ENCODE data around the gene TBC1D16. TPM values are rescaled to one million over a fixed set of nuclear protein-coding genes. Genes with fewer than 3 reads are reported as not detected.
A peak's percentile ranks its signal among the peaks of the same experiment; 100 is the strongest.

The TBC1D16 gene
- total and polyA plus RNA-seq, 2 donors (not counting 1 experiment from before 2014, with no cell fraction given), result 0.82 to 2.7 TPM

- Histone ChIP-seq H3K4me3 (ENCODE audit: control extremely low read depth in 1 of 5, extremely low read depth in 1 of 5, insufficient read depth in 1 of 5, low read depth in 2 of 5, low read length in 4 of 5) (no peak overlapping the region), H3K79me2 (ENCODE audit: control insufficient read depth, insufficient read depth, low read length) (no peaks in the 10 kb centered on the region), H3K27ac (ENCODE audit: low read length in 2 of 2) (no peak overlapping the region), H3K4me2 (replicated peaks; ENCODE audit: low read depth, low read length, poor library complexity, severe bottlenecking) (peak overlapping the region; percentile 80), H3K9ac (ENCODE audit: low read length) (no peak overlapping the region), H2AFZ (ENCODE audit: insufficient read depth, low read depth, low read length, poor library complexity, severe bottlenecking) (no peak overlapping the region), H3K9me3 (ENCODE audit: control extremely low read depth in 1 of 3, control insufficient read depth in 2 of 3, insufficient read depth in 1 of 3, low read length in 2 of 3) (peaks cover 0 to 9% (median 0%) of the 10 kb centered on the region in 3 donors), H4K20me1 (ENCODE audit: control insufficient read depth, insufficient read depth, low read length, poor library complexity, severe bottlenecking) (no peaks in the 10 kb centered on the region), H3K27me3 (replicated peaks in 1 of 4; ENCODE audit: control extremely low read depth in 1 of 4, control insufficient read depth in 3 of 4, insufficient read depth in 4 of 4, low read length in 3 of 4) (peaks cover 0 to 6% (median 0%) of the 10 kb centered on the region in 4 experiments), H3K4me1 (ENCODE audit: control insufficient read depth in 2 of 2, insufficient read depth in 2 of 2, low read length in 2 of 2) (peaks cover 59 to 77% of the 10 kb centered on the region in 2 donors), H3K36me3 (replicated peaks in 1 of 2; ENCODE audit: control extremely low read depth in 1 of 2, control insufficient read depth in 1 of 2, extremely low read depth in 1 of 2, insufficient read depth in 2 of 2, low read length in 1 of 2) (no peaks in the 10 kb centered on the region)
- ChIA-PET CTCF (no interaction called here), POLR2A (interaction anchor here (1.6 kb wide), 1 partner anchor 100 kb away, joined by 7 read pairs; the partner anchor contains the start of gene CBX4)
- ATAC-seq (ENCODE audit: low read depth) (no peak), DNase-seq (no peak)
- H3K27me3 Mint-ChIP-seq, result peaks cover 1% of the 10 kb centered on the region
- H3K4me3 Mint-ChIP-seq, result peak overlapping the region; percentile 47
- intact Hi-C loops (cut with micrococcal nuclease), result no loop called here
- TF ChIP-seq CTCF (IDR thresholded peaks at IDR 0.05), result no peak
- no peak for TF ChIP-seq EZH2 (IDR thresholded peaks at IDR 0.05; ENCODE audit: borderline replicate concordance, insufficient read depth, low read depth, low read length, poor library complexity, severe bottlenecking)
- peaks cover 69% of the 10 kb centered on the region for H3K4me1 Mint-ChIP-seq
- H3K27ac Mint-ChIP-seq, result peak overlapping the region; percentile 68
- WGBS (ENCODE audit: insufficient coverage), result 98% methylated on average over 5 of the region's 7 CpGs
- no peaks in the 10 kb centered on the region for H3K9me3 Mint-ChIP-seq (ENCODE audit: insufficient read depth)
Measured at GRCh38 chr17:79939094-79939435, 96.6 kb downstream of the TBC1D16 start.

GRCh38 chr17:79938336-79939093, 97.2 kb downstream of the TBC1D16 start:
- Histone ChIP-seq H2AFZ (ENCODE audit: insufficient read depth, low read depth, low read length, poor library complexity, severe bottlenecking) (no peak overlapping the region), H3K27me3 (replicated peaks in 1 of 4; ENCODE audit: control extremely low read depth in 1 of 4, control insufficient read depth in 3 of 4, insufficient read depth in 4 of 4, low read length in 3 of 4) (peaks cover 0 to 6% (median 0%) of the 10 kb centered on the region in 4 experiments), H3K4me2 (replicated peaks; ENCODE audit: low read depth, low read length, poor library complexity, severe bottlenecking) (peak overlapping the region; percentile 80), H3K27ac (ENCODE audit: low read length in 2 of 2) (no peak overlapping the region), H3K4me1 (ENCODE audit: control insufficient read depth in 2 of 2, insufficient read depth in 2 of 2, low read length in 2 of 2) (peaks cover 65 to 79% of the 10 kb centered on the region in 2 donors), H3K79me2 (ENCODE audit: control insufficient read depth, insufficient read depth, low read length) (no peaks in the 10 kb centered on the region), H3K4me3 (ENCODE audit: control extremely low read depth in 1 of 5, extremely low read depth in 1 of 5, insufficient read depth in 1 of 5, low read depth in 2 of 5, low read length in 4 of 5) (no peak overlapping the region), H3K9me3 (ENCODE audit: control extremely low read depth in 1 of 3, control insufficient read depth in 2 of 3, insufficient read depth in 1 of 3, low read length in 2 of 3) (peaks cover 0 to 9% (median 0%) of the 10 kb centered on the region in 3 donors), H3K9ac (ENCODE audit: low read length) (no peak overlapping the region), H4K20me1 (ENCODE audit: control insufficient read depth, insufficient read depth, low read length, poor library complexity, severe bottlenecking) (no peaks in the 10 kb centered on the region), H3K36me3 (replicated peaks in 1 of 2; ENCODE audit: control extremely low read depth in 1 of 2, control insufficient read depth in 1 of 2, extremely low read depth in 1 of 2, insufficient read depth in 2 of 2, low read length in 1 of 2) (no peaks in the 10 kb centered on the region)
- Mint-ChIP-seq H3K27ac (peak overlapping the region; percentile 68), H3K9me3 (ENCODE audit: insufficient read depth) (no peaks in the 10 kb centered on the region), H3K4me1 (peaks cover 74% of the 10 kb centered on the region), H3K4me3 (peak overlapping the region; percentile 47), H3K27me3 (peaks cover 7% of the 10 kb centered on the region)
- TF ChIP-seq CTCF (IDR thresholded peaks at IDR 0.05) (no peak), EZH2 (IDR thresholded peaks at IDR 0.05; ENCODE audit: borderline replicate concordance, insufficient read depth, low read depth, low read length, poor library complexity, severe bottlenecking) (no peak)
- 88% methylated on average over 12 of the region's 13 CpGs for WGBS (ENCODE audit: insufficient coverage)
- ChIA-PET CTCF (interaction anchor here (0.7 kb wide), 1 partner anchor 102 kb away, joined by 3 read pairs; no protein-coding TSS in a partner anchor), POLR2A (interaction anchor here (1.6 kb wide), 1 partner anchor 99 kb away, joined by 7 read pairs; the partner anchor contains the start of gene CBX4)
- DNase-seq (no peak), ATAC-seq (ENCODE audit: low read depth) (no peak)
- intact Hi-C loops (cut with micrococcal nuclease), result no loop called here

All from B cell (primary cell).